ENCODE results near the gene ANKRD29.

The ANKRD29 gene

GRCh38 chr18:23627321-23627720 is 35.4 kb downstream of the ANKRD29 start:
- H3K27ac ChIP-seq, result peak overlapping the region; percentile 45; the same call in 1 of the 2 replicates

DNA sequence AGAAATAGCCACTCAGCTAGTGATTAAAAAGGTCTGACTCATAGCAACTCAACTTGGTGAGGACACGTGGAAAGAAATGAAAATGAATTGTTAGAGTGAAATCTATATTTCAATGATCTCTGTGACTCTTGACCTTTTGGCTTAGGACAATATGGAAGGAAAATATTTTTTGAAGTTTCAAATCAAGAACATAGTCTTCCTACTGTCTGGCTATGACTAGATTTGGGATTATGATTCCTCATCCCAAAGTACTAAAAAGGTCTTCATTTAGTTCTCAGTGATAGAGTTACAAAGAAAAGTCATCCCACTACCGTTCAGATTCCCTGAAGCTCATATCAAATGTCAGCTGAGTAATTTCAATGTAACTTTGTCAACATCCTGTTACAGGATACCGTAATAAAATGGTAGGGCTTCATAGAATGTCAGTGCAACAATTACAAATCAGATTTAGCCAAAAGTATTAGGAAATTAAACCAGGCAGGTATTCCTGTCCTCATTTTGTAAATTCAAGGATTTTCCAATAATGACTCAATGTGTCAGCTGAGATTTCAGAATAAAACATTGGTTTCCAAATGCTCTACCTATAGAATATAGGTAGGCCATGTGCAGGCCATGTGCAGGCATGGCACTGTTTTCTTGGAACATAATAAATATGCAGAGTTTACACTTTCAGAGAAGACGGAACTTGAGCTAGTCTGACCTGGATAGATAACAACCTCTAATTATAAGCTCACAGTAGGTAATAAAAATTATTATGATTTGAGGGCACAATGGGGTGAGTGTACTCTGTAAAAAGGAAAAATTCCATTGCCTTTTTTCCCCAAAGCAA is 36.0 kb downstream of the ANKRD29 start:
- H3K27ac ChIP-seq, result peak overlapping the region; percentile 74; the same call in 1 of the 2 replicates
- no peak for TF ChIP-seq ZFX (IDR thresholded peaks at IDR 0.05)
- TF ChIP-seq, protein P1, sequence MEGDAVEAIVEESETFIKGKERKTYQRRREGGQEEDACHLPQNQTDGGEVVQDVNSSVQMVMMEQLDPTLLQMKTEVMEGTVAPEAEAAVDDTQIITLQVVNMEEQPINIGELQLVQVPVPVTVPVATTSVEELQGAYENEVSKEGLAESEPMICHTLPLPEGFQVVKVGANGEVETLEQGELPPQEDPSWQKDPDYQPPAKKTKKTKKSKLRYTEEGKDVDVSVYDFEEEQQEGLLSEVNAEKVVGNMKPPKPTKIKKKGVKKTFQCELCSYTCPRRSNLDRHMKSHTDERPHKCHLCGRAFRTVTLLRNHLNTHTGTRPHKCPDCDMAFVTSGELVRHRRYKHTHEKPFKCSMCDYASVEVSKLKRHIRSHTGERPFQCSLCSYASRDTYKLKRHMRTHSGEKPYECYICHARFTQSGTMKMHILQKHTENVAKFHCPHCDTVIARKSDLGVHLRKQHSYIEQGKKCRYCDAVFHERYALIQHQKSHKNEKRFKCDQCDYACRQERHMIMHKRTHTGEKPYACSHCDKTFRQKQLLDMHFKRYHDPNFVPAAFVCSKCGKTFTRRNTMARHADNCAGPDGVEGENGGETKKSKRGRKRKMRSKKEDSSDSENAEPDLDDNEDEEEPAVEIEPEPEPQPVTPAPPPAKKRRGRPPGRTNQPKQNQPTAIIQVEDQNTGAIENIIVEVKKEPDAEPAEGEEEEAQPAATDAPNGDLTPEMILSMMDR (conservative IDR thresholded peaks at IDR 0.05), result no peak

More at GRCh38 chr18:23627321-23627720, 35.4 kb downstream of the ANKRD29 start:
- no peak for TF ChIP-seq ZFX (IDR thresholded peaks at IDR 0.05)
- TF ChIP-seq, protein P1 (conservative IDR thresholded peaks at IDR 0.05), result no peak

GRCh38 chr18:23623040-23623439 is 39.7 kb downstream of the ANKRD29 start:
- H3K27ac ChIP-seq, result no peak overlapping the region
- TF ChIP-seq, protein P1 (conservative IDR thresholded peaks at IDR 0.05), result no peak
- TF ChIP-seq ZFX (IDR thresholded peaks at IDR 0.05), result no peak

DNA sequence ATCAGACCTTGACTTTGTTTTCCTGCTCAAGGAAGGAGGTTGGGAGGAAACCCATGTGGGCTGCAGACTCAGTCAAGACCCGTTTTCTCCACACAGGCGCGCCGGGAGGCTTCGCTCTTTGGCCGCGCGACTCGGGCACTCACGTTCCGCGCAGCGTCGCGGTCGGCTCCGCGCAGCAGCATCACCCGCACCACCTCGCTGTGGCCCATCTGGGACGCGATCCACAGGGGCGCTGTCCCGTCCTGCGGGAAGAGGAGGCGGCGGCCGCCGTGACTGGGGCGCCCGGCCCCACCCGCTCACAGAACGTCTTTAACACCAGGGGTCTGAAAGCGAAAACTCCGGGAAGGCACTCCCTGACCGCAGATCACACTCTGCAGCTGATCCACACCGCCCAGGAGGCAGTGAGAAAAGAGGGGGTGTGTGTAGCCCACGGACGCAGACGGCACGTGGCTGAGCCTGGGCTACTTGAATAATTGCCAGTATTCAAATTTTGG is 43.3 kb downstream of the ANKRD29 start:
- H3K27ac ChIP-seq, result no peak overlapping the region
- TF ChIP-seq, protein P1 (conservative IDR thresholded peaks at IDR 0.05), result no peak
- TF ChIP-seq ZFX (IDR thresholded peaks at IDR 0.05), result no peak

DNA sequence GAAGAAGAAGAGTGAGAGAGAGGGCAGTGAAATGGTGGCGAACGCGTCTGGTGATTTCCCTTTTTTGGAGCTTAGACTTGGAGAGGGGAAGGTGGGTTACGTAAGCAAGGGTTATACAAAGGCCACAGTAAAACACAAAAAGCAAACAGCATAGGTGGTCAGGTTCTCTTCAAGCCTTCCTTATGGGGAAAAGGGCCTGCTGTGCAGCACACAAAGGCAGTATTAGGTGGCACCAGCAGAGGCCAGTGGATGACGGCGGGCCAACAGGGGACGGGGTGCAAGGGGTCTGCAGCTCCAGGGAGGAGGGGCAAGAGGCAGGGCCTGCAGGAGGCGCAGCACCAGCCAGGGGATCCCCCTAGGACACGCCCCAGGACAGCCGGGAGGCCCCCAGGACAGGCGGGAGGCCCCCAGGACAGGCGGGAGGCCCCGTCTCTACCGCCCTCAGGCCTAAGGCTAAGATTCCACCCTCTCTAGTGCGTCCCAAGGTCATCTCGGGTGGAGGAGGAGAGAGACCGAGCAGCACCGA is 43.8 kb downstream of the ANKRD29 start:
- H3K27ac ChIP-seq, result no peak overlapping the region
- TF ChIP-seq ZFX (IDR thresholded peaks at IDR 0.05), result no peak
- TF ChIP-seq, protein P1 (conservative IDR thresholded peaks at IDR 0.05), result no peak

DNA sequence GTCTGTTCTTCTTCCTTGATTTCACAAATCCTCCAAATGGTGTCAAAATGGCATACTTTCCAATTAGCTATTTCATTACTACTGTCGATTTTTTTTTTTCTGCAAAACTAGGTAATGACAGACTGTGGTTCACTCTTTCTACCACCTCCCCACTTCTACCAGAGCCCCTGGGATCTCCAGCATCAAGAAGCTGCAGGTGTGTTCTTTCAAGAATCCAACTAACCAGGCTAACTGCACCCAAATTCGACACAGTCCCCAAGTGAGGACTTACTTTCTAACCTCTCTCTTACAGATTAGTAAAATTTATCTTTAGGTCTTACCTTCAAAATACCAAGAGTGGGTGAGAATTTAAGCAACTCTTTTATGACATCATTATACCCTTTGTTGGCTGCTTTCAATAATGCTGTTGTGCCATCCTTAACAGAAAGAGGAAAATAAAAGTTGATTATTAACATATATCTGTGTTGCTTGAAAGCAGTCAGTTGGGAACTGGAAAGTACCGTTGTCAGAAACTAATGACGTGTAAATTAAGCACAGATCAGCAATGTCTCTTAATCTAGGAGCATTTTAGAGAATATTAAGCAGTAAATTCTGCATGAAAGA is 45.2 kb downstream of the ANKRD29 start:
- no peak overlapping the region for H3K27ac ChIP-seq
- TF ChIP-seq, protein P1 (conservative IDR thresholded peaks at IDR 0.05), result no peak
- no peak for TF ChIP-seq ZFX (IDR thresholded peaks at IDR 0.05)

DNA sequence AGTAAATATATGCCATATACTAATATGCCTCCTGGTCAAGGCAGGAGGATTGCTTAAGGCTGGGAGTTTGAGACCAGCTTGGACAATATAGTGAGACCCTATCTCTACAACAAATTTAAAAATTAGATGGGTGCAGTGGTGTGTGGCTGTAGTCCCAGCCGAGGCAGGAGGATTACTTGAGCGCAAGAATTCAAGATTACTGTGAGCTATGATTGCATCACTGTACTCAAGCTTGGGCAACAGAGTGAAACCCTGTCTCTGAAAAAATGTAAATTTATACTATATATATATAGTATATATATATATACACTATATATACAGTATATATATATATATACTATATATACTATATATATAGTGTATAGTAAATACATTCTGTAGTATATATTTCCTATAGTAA is 46.5 kb downstream of the ANKRD29 start:
- no peak for TF ChIP-seq ZFX (IDR thresholded peaks at IDR 0.05)
- TF ChIP-seq, protein P1 (conservative IDR thresholded peaks at IDR 0.05), result no peak
- no peak overlapping the region for H3K27ac ChIP-seq

Data from C4-2B (cell line).